RWPE1 (cell line): ENCODE results near the gene IGF2.

Experiments used
- CTCF ChIA-PET: fragments of 350-600 bp; sonication (Branson Sonifier 250); formaldehyde crosslinking; extraction: SDS; loops from one replicate; lab custom pipeline; 2021; lab: Yijun Ruan, JAX
- POLR2A ChIA-PET: fragments of 400-600 bp; formaldehyde crosslinking; extraction: SDS; loops from one replicate; lab custom pipeline; 2020; ENCODE audit warnings: antibody characterized with exemption; ENCODE audit not compliant: low non-redundant PET; lab: Yijun Ruan, JAX
- DNase-seq: peaks from one replicate; pipeline ENCODE4 v3.0.0; 2012; ENCODE audit warnings: low spot score
- H3K27ac ChIP-seq: fragments of 450-650 bp; 2 replicates; pipeline ENCODE4 v1.5.1; 2017
- TF ChIP-seq, protein P1 (sequence below): fragments of 450-650 bp; conservative IDR thresholded peaks from 2 replicates; pipeline ENCODE4 v1.5.1; 2017; ENCODE audit warnings: low read depth, mild to moderate bottlenecking

Gene IGF2

GRCh38 chr11:2102132-2102882, 36.9 kb downstream of the IGF2 start:
- no peak for DNase-seq
- TF ChIP-seq, protein P1, sequence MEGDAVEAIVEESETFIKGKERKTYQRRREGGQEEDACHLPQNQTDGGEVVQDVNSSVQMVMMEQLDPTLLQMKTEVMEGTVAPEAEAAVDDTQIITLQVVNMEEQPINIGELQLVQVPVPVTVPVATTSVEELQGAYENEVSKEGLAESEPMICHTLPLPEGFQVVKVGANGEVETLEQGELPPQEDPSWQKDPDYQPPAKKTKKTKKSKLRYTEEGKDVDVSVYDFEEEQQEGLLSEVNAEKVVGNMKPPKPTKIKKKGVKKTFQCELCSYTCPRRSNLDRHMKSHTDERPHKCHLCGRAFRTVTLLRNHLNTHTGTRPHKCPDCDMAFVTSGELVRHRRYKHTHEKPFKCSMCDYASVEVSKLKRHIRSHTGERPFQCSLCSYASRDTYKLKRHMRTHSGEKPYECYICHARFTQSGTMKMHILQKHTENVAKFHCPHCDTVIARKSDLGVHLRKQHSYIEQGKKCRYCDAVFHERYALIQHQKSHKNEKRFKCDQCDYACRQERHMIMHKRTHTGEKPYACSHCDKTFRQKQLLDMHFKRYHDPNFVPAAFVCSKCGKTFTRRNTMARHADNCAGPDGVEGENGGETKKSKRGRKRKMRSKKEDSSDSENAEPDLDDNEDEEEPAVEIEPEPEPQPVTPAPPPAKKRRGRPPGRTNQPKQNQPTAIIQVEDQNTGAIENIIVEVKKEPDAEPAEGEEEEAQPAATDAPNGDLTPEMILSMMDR = no peak
- no peak overlapping the region for H3K27ac ChIP-seq
- CTCF ChIA-PET = interaction anchor here (1.0 kb wide), 1 partner anchor 50 kb away, joined by 3 read pairs; no protein-coding TSS in a partner anchor
- POLR2A ChIA-PET = no interaction called here

DNA sequence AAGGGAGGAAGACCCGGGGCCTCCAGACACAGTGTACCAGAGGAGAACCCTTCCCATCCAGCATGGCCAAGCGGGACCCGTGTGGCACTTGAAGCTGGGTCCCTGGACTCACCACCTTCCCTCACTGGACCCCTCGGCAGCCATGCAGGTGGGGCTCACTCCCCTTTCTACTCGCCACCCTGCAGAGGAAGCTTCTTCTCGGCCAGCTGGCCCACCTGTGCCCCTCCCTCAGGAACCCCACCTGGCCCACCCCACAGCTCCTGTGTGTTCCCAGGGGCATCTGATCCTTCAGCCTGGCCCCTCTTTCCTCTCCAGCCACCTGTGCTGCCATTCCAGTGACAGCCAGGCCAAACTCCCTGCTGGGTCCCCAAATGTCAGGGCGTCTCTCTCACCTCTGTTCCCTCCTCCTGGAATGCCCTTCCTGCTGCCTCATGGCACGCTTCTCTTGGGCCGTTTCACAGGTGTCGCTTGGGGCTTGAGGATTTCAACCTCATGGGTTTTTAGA, 38.0 kb downstream of the IGF2 start:
- POLR2A ChIA-PET = no interaction called here

DNA sequence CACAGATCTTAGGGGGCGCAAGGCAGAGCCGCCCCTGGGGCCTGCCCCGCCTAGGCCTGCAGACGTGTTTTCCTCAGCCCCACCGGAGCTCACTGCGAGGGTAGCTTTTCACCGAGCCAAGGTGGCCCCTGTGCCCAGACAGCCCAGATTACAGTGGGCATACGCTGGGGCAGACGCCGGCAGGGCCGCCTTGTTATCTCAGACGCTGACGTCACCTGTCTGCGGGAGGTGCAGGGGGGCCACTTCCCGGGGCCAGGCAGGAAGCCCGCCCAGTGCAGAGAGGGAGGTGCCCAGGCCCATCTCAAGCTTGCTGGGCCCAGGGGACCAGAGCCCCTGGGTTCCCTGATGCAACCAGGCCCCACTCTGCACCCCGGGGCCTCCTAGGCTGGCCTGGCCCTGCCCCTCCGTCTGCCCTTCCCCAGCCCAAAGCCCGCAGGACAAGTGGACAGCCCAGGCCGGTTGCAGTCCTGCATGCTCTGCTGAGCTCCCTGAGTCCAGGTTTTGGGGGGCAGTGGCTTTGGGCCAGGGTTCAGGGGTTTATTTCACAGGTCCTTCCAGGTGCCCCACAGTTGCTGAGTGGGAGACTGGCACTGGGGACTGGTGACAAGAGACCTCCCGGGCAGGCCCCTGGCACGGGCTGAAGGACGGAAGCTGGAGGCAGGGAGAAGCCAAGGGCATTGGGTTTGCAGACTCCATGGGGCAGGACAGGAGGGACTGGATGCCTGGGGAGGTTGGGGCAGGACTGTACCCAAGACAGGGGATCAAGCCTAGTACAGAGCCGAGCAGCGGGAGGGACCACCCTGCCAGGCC, 38.6 kb downstream of the IGF2 start:
- CTCF ChIA-PET = interaction anchor here (0.5 to 2.6 kb wide), 4 partner anchors 43 to 217 kb away, joined by 3 to 9 read pairs (median 4); no protein-coding TSS in a partner anchor
- TF ChIP-seq, protein P1 = no peak

More for the DNA sequence above, 38.0 kb downstream of the IGF2 start:
- no peak overlapping the region for H3K27ac ChIP-seq
- DNase-seq = no peak
- TF ChIP-seq, protein P1 = no peak
- CTCF ChIA-PET = interaction anchor here (0.5 to 2.6 kb wide), 3 partner anchors 48 to 609 kb away, joined by 3 to 9 read pairs (median 3); no protein-coding TSS in a partner anchor

GRCh38 chr11:2099516-2100349, 39.5 kb downstream of the IGF2 start:
- TF ChIP-seq, protein P1 = no peak

More for the DNA sequence above, 38.6 kb downstream of the IGF2 start:
- peak overlapping the region; percentile 64 for H3K27ac ChIP-seq
- POLR2A ChIA-PET = no interaction called here
- DNase-seq = no peak

DNA sequence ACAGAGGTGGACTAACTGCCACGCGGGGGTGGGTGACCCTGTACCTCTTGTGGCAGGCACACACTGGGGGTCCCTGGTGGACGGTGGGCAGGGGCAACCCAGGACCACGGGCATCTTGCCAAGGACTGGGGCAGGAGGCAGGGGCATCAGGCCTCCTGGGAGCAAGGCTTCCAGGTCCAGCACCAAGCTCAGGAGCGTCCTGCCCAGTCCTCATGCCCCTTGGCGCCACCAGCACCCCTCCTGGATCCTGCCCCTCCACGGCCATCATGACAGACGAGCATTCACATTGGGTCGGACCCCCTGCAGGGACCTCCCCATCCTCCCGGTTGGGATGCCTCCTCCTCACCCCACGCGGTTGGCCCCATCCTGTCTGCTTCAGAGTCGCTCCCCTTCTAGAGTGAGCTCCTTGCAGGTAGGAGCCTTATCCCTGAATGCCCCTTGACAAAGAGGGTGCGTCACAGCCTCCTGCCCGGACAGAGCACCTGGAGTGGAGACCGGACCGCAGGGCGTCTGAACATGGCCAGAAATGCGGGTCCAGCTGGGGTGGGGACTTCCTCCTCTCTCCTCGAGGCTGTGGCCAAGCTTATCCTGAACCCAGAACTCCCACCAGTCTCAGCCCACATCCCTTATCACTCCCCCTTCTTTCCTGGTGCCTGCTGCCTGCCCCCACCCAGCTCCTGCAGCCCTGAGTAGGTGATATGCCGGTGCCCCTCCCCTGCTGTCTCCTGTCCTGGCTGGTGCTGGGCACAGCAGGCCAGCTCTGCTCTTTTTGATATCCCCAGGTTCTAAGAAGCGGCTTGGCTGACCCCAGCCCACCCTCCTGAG, 40.3 kb downstream of the IGF2 start:
- CTCF ChIA-PET = interaction anchor here (0.6 to 2.6 kb wide), 5 partner anchors 25 to 1116 kb away, joined by 3 to 9 read pairs (median 4); no protein-coding TSS in a partner anchor
- H3K27ac ChIP-seq = peak overlapping the region; percentile 64
- no peak for DNase-seq
- POLR2A ChIA-PET = no interaction called here
- TF ChIP-seq, protein P1 = no peak

More at GRCh38 chr11:2099516-2100349, 39.5 kb downstream of the IGF2 start:
- ChIA-PET POLR2A (no interaction called here), CTCF (interaction anchor here (0.5 to 2.6 kb wide), 6 partner anchors 24 to 1117 kb away, joined by 3 to 9 read pairs (median 4); no protein-coding TSS in a partner anchor)
- H3K27ac ChIP-seq = peak overlapping the region; percentile 64
- DNase-seq = peak; percentile 86
